Measurements from ENCODE around the gene FOXA1.

DNA sequence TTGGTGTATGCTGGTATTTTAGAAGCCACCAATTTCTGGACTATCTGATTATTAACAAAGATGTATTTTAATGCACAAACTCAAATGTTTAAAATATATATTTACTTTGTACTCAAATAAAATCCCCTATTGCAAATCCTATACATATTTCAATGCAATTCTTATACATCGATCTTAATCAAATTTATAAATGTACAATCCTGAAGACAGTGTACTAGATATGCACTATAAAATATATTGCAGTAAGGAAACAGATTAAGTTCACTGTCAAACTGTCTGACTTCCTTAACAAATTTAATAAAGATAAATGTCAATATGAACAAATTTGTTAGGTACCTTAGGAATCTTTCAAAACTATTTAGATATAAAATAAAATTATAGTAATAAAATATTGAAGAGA, 43.9 kb downstream of the FOXA1 start:
- TF ChIP-seq POLR2A (IDR thresholded peaks at IDR 0.05) (no peak), POLR2AphosphoS5 (IDR thresholded peaks at IDR 0.05) (no peak)
- TF ChIP-seq, protein P1, sequence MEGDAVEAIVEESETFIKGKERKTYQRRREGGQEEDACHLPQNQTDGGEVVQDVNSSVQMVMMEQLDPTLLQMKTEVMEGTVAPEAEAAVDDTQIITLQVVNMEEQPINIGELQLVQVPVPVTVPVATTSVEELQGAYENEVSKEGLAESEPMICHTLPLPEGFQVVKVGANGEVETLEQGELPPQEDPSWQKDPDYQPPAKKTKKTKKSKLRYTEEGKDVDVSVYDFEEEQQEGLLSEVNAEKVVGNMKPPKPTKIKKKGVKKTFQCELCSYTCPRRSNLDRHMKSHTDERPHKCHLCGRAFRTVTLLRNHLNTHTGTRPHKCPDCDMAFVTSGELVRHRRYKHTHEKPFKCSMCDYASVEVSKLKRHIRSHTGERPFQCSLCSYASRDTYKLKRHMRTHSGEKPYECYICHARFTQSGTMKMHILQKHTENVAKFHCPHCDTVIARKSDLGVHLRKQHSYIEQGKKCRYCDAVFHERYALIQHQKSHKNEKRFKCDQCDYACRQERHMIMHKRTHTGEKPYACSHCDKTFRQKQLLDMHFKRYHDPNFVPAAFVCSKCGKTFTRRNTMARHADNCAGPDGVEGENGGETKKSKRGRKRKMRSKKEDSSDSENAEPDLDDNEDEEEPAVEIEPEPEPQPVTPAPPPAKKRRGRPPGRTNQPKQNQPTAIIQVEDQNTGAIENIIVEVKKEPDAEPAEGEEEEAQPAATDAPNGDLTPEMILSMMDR (IDR thresholded peaks at IDR 0.05 in 8 of 11, conservative IDR thresholded peaks at IDR 0.05 in 3 of 11) = no peak

Measured in spleen (tissue), 7 donors.